Measurements from ENCODE around the gene MUC5B.
A peak's percentile ranks its signal among the peaks of the same experiment; 100 is the strongest.

Gene MUC5B

GRCh38 chr11:1305501-1306056 is 82.7 kb downstream of the MUC5B start:
- in situ Hi-C loops (cut with MboI; ENCODE audit: low sequenced_read_pairs, unreplicated experiment): no loop called here
- no peak for DNase-seq (ENCODE audit: low spot score)
- TF ChIP-seq CTCF (IDR thresholded peaks at IDR 0.05; ENCODE audit: borderline replicate concordance, control extremely low read depth, extremely low read depth, insufficient read depth, missing control alignments): no peak

- TF ChIP-seq CTCF (IDR thresholded peaks at IDR 0.05; ENCODE audit: borderline replicate concordance, control extremely low read depth, extremely low read depth, insufficient read depth, missing control alignments): no peak
- in situ Hi-C loops (cut with MboI; ENCODE audit: low sequenced_read_pairs, unreplicated experiment): no loop called here
- DNase-seq (ENCODE audit: low spot score): no peak
Measured at GRCh38 chr11:1306186-1307162, 83.6 kb downstream of the MUC5B start.

GRCh38 chr11:1307163-1307870 is 84.5 kb downstream of the MUC5B start:
- in situ Hi-C loops (cut with MboI; ENCODE audit: low sequenced_read_pairs, unreplicated experiment): no loop called here
- TF ChIP-seq CTCF (IDR thresholded peaks at IDR 0.05; ENCODE audit: borderline replicate concordance, control extremely low read depth, extremely low read depth, insufficient read depth, missing control alignments): no peak
- peak; percentile 18 for DNase-seq (ENCODE audit: low spot score)

GRCh38 chr11:1307998-1308742 is 85.3 kb downstream of the MUC5B start:
- in situ Hi-C loops (cut with MboI; ENCODE audit: low sequenced_read_pairs, unreplicated experiment): no loop called here
- no peak for TF ChIP-seq CTCF (IDR thresholded peaks at IDR 0.05; ENCODE audit: borderline replicate concordance, control extremely low read depth, extremely low read depth, insufficient read depth, missing control alignments)
- DNase-seq (ENCODE audit: low spot score): no peak

GRCh38 chr11:1308743-1309497 is 86.1 kb downstream of the MUC5B start:
- in situ Hi-C loops (cut with MboI; ENCODE audit: low sequenced_read_pairs, unreplicated experiment): no loop called here
- no peak for TF ChIP-seq CTCF (IDR thresholded peaks at IDR 0.05; ENCODE audit: borderline replicate concordance, control extremely low read depth, extremely low read depth, insufficient read depth, missing control alignments)
- no peak for DNase-seq (ENCODE audit: low spot score)

Data from GM13976 (cell line).